Tibial nerve (tissue), 4 donors: ENCODE results near the gene SLC9C1. TPM values are rescaled to one million over a fixed set of nuclear protein-coding genes. Genes with fewer than 3 reads are reported as not detected.
"Not testable (repeated sequence)": the region's sequence is repeated elsewhere in the genome, so short reads cannot be mapped to it uniquely, and the experiment has no call there.

ENCODE experiments used
- DNase-seq, 2 donors: peaks; one replicate each; pipeline ENCODE4 v3.0.0-alpha.2; 2019; ENCODE audit warnings: low spot score in 2 of 2
- H3K27ac ChIP-seq, 4 donors: fragments of 200-600 bp; sonication (generic) in 3 of 4; one replicate each; pipeline ENCODE4 v1.5.1; 2017 to 2019; ENCODE audit warnings: mild to moderate bottlenecking in 1 of 4
- H3K27me3 ChIP-seq, 2 donors: fragments of 200-600 bp; sonication (generic) in 1 of 2; one replicate each; pipeline versions ENCODE4 v1.5.1 to v1.6.0; 2017 to 2019
- H3K36me3 ChIP-seq, 3 donors: fragments of 200-600 bp; sonication (generic); one replicate each; pipeline ENCODE4 v1.5.1; 2018 to 2019
- H3K4me1 ChIP-seq, 4 donors: fragments of 200-600 bp; sonication (generic) in 3 of 4; one replicate each; pipeline ENCODE4 v1.5.1; 2017 to 2019
- H3K4me3 ChIP-seq, 4 donors: fragments of 200-600 bp; sonication (generic) in 3 of 4; one replicate each; pipeline ENCODE4 v1.5.1; 2017 to 2019; ENCODE audit warnings: mild to moderate bottlenecking in 1 of 4, moderate library complexity in 1 of 4
- H3K9me3 ChIP-seq, 4 donors: fragments of 200-600 bp; sonication (generic) in 3 of 4; one replicate each; pipeline ENCODE4 v1.5.1; 2017 to 2019
- EP300 ChIP-seq, 2 donors: sonication (generic); formaldehyde crosslinking; IDR thresholded peaks; one replicate each; pipeline ENCODE4 v1.6.1; 2017; ENCODE audit warnings: antibody characterized with exemption in 2 of 2, mild to moderate bottlenecking in 1 of 2
- POLR2A ChIP-seq, 2 donors: fragments of 450-650 bp; IDR thresholded peaks; one replicate each; pipeline ENCODE4 v1.6.1; 2017; ENCODE audit warnings: antibody characterized with exemption in 2 of 2, mild to moderate bottlenecking in 2 of 2, moderate library complexity in 2 of 2
- WGBS, 2 donors: methylation state at CpG; one replicate each; pipeline ENCODE4 v1.1.5; 2018; 5-methylcytosine and 5-hydroxymethylcytosine counted together
- total RNA-seq, 4 donors: library from RNA; depleted of rRNA; stranded (reverse); fragments of >200 nt; gene quantifications; one replicate each; pipeline ENCODE4 v1.1.0, GENCODE V29; 2016
- TF ChIP-seq, protein P1 (sequence below), 5 experiments: fragments of 200-600 bp in 3 of 5; fragments of 450-650 bp in 2 of 5; sonication (generic) in 3 of 5; IDR thresholded peaks; one replicate each; pipeline ENCODE4 v1.5.1; 2016 to 2019; ENCODE audit warnings: antibody characterized with exemption in 5 of 5, mild to moderate bottlenecking in 3 of 5, moderate library complexity in 2 of 5

SLC9C1 gene
- total RNA-seq, 4 donors from 2014 or later: not detected

DNA sequence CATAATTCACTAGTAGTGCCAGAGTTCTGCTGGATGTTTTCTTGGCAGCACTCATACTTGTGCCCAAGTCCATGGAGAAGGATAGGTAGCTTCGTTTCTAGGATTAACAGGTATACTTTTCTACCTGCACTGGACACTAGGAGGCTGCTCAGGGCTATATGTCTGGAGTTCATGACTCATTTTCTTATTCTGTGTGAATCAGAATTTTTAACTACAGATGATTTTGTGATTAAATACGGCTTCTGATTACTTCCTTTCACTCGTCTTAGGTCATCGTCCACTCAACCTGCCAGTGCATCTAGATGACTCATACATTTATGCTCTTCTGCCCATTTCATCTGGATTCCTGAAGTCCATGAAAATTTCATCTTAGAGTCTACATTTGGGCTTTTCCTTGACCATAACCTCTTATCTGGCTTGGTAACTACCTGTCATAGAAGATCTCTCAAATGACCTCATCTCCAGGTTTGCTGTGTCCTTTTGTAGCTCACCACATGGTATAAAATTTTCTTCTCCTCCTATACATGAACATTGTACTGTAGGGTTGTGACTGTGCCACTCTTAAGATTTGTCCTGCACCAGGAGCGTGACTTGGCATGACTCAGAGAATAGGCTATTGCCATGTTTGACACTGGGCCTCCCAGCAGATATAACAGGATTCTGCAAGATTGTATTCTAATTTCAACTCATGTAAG lies 94.2 kb downstream of the SLC9C1 start:
- TF ChIP-seq EP300 (IDR thresholded peaks at IDR 0.05): no peak
- TF ChIP-seq, protein P1, sequence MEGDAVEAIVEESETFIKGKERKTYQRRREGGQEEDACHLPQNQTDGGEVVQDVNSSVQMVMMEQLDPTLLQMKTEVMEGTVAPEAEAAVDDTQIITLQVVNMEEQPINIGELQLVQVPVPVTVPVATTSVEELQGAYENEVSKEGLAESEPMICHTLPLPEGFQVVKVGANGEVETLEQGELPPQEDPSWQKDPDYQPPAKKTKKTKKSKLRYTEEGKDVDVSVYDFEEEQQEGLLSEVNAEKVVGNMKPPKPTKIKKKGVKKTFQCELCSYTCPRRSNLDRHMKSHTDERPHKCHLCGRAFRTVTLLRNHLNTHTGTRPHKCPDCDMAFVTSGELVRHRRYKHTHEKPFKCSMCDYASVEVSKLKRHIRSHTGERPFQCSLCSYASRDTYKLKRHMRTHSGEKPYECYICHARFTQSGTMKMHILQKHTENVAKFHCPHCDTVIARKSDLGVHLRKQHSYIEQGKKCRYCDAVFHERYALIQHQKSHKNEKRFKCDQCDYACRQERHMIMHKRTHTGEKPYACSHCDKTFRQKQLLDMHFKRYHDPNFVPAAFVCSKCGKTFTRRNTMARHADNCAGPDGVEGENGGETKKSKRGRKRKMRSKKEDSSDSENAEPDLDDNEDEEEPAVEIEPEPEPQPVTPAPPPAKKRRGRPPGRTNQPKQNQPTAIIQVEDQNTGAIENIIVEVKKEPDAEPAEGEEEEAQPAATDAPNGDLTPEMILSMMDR (IDR thresholded peaks at IDR 0.05): no peak
- no peak for TF ChIP-seq POLR2A (IDR thresholded peaks at IDR 0.05)
- no peak for DNase-seq
- WGBS, 2 donors: 84 to 88% methylated on average over 5 of the region's 5 CpGs
- no peaks in the 10 kb centered on the region for H3K4me1 ChIP-seq
- H3K4me3 ChIP-seq: no peak overlapping the region
- no peaks in the 10 kb centered on the region for H3K27me3 ChIP-seq
- H3K36me3 ChIP-seq: no peaks in the 10 kb centered on the region
- H3K27ac ChIP-seq: no peak overlapping the region
- peaks cover 0 to 3% (median 0%) of the 10 kb centered on the region in 4 donors for H3K9me3 ChIP-seq

DNA sequence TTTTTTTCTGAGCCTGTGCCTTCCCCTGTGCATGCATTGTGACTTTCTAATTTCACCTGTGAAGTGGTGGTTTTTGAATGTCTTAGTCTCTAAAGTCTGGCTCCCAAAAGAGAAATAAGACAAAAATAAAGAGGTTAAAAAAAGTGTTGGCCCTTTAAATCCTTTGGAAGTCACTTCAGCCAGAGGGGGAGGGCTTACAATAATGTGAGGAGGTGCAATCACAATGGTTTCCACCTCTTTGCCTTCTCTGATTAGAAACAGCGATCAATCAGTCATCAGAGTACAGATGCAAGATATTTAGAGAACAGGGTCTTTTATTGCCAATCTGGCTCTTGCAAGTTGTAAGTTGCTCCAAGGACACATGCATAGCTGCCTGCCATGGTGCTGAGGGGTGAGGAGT lies 96.9 kb downstream of the SLC9C1 start:
- 34 to 56% methylated on average over 1 of the region's 1 CpG for WGBS, 2 donors
- Histone ChIP-seq H3K4me1 (no peaks in the 10 kb centered on the region), H3K9me3 (peaks cover 0 to 17% (median 2%) of the 10 kb centered on the region in 4 donors), H3K36me3 (no peaks in the 10 kb centered on the region), H3K27me3 (no peaks in the 10 kb centered on the region), H3K4me3 (no peak overlapping the region), H3K27ac (no peak overlapping the region)
- no peak for DNase-seq
- TF ChIP-seq, protein P1 (IDR thresholded peaks at IDR 0.05): no peak
- TF ChIP-seq POLR2A (IDR thresholded peaks at IDR 0.05) (no peak), EP300 (IDR thresholded peaks at IDR 0.05) (no peak)

DNA sequence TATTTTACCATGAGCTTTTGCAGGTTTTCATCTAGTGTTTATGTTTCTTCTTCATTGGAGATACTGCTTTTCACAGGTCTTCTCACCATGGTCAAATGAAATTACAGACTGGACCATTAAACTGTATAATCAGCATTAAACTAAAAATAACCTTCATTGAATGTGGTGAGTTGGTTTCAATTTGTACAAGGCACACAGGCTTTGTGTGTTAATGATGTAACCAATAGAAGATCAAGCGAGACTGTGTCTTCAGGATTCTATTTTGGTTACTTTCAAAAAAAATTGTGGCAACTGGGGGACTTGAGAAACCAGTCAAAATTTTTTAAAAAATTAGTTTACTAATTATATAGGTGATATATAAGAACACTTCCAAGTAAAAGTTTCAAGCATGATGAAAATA lies 106.7 kb downstream of the SLC9C1 start:
- no peaks in the 10 kb centered on the region for H3K27me3 ChIP-seq
- no peak overlapping the region for H3K4me3 ChIP-seq
- H3K27ac ChIP-seq: no peak overlapping the region
- no peak for DNase-seq
- H3K36me3 ChIP-seq: no peaks in the 10 kb centered on the region
- H3K9me3 ChIP-seq: peaks cover 0 to 12% (median 0%) of the 10 kb centered on the region in 4 donors
- no peaks in the 10 kb centered on the region for H3K4me1 ChIP-seq
- 72 to 88% methylated on average over 1 of the region's 1 CpG for WGBS, 2 donors
- TF ChIP-seq EP300 (IDR thresholded peaks at IDR 0.05) (no peak), POLR2A (IDR thresholded peaks at IDR 0.05) (no peak)
- TF ChIP-seq, protein P1 (IDR thresholded peaks at IDR 0.05): no peak

DNA sequence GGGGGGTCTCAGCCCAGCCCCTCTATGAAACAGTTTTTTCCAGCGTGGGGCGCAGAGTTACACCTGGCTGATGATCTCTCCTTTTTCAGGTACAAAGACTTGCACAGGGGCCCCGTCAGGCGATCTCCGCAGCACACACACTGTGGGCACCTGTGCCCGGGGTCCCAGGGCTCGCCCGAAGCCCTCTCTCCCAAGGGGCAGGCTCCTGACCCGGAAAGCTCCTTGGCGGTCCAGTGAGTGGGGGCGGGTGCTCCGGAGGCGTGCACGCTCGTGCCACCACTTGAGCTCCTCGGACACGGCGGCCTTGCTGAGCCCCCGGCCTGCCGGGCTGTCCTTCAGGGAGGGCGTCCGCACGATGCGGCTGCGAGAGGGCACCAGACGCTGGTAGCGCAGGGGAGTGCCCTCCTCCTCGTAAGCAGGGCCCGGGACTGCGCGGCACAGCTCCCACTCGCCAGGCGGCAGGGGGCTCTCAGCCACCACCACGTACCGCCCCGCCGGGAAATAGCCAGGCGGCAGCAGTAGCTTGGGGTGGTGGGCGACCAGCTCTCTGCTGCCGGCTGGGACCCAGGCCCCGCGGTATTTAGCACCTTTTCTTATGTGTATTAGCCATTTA lies 108.5 kb downstream of the SLC9C1 start:
- not testable (repeated sequence) for DNase-seq, H3K27me3 ChIP-seq, H3K9me3 ChIP-seq, H3K36me3 ChIP-seq, H3K4me1 ChIP-seq, H3K27ac ChIP-seq
- H3K4me3 ChIP-seq: peak overlapping the region in 1 of 4 donors; percentile 25
- 22 to 33% methylated on average over 16 to 19 of the region's 42 CpGs for WGBS, 2 donors

DNA sequence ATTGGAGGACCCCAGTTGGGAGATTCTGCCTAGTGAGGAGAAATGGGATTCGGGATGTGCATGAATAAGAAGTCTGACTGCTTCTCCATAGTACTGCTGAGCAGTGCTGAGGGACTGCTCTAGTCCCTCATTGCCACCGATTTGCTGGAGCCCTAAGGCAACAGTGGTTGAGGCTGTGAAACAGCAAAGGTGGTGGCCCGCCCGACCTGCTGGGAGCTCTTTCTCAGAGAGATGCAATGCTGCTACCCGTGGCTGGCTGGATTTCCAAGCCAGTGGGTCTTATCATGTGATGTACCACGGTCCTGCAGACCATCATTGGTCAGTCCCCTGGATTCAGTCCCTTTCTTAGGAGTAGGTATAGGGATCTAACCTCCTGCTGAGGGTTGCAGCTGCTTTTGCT lies 118.4 kb downstream of the SLC9C1 start:
- H3K9me3 ChIP-seq: no peaks in the 10 kb centered on the region
- 83 to 84% methylated on average over 6 of the region's 6 CpGs for WGBS, 2 donors
- no peaks in the 10 kb centered on the region for H3K36me3 ChIP-seq
- TF ChIP-seq, protein P1 (IDR thresholded peaks at IDR 0.05): no peak
- TF ChIP-seq POLR2A (IDR thresholded peaks at IDR 0.05) (no peak), EP300 (IDR thresholded peaks at IDR 0.05) (no peak)
- H3K27me3 ChIP-seq: no peaks in the 10 kb centered on the region
- H3K27ac ChIP-seq: no peak overlapping the region
- H3K4me3 ChIP-seq: no peak overlapping the region
- DNase-seq: no peak
- H3K4me1 ChIP-seq: no peaks in the 10 kb centered on the region
